DMS153 treated with DMSO at 0.1 percent for 48 hours (cell line): Measurements from ENCODE around the gene GTF2A1L.
"Not testable (repeated sequence)": the region's sequence is repeated elsewhere in the genome, so short reads cannot be mapped to it uniquely, and the experiment has no call there.

ENCODE experiments used
- DNase-seq: peaks from one replicate; lab custom pipeline; 2025; ENCODE audit not compliant: unreplicated experiment; lab: John Stamatoyannopoulos, UW

Gene GTF2A1L, protein sequence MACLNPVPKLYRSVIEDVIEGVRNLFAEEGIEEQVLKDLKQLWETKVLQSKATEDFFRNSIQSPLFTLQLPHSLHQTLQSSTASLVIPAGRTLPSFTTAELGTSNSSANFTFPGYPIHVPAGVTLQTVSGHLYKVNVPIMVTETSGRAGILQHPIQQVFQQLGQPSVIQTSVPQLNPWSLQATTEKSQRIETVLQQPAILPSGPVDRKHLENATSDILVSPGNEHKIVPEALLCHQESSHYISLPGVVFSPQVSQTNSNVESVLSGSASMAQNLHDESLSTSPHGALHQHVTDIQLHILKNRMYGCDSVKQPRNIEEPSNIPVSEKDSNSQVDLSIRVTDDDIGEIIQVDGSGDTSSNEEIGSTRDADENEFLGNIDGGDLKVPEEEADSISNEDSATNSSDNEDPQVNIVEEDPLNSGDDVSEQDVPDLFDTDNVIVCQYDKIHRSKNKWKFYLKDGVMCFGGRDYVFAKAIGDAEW

DNA sequence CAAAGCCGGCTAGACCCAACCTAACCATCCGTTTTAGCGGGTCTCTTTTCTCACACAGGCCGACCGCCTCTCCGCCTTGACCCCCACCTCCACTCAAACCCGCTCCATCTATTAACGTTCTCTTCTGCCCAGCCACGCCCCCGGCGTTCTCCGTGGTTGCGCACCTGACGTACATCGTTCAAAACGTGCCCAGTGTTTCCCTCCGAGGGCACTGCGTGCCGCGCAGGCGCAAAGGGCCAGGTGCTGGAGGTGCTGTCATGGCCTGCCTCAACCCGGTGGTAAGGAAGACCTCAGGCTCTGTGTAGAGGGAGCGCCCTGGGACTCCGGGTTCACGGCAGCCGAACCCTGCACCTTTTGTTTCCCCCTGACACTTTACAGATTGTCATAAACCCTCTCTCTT is at the start of gene GTF2A1L:
Gene GTF2A1L, plus strand, starts transcription at position 239 of the 400 bp plus-strand sequence. Its CDS starts 19 bp downstream, at position 258.
- DNase-seq = no peak

GRCh38 chr2:48568547-48568946 is 49.1 kb upstream of the GTF2A1L start:
- DNase-seq = no peak

GRCh38 chr2:48569433-48569832 is 48.2 kb upstream of the GTF2A1L start:
- DNase-seq = no peak

GRCh38 chr2:48572816-48573215 is 44.8 kb upstream of the GTF2A1L start:
- DNase-seq = no peak

DNA sequence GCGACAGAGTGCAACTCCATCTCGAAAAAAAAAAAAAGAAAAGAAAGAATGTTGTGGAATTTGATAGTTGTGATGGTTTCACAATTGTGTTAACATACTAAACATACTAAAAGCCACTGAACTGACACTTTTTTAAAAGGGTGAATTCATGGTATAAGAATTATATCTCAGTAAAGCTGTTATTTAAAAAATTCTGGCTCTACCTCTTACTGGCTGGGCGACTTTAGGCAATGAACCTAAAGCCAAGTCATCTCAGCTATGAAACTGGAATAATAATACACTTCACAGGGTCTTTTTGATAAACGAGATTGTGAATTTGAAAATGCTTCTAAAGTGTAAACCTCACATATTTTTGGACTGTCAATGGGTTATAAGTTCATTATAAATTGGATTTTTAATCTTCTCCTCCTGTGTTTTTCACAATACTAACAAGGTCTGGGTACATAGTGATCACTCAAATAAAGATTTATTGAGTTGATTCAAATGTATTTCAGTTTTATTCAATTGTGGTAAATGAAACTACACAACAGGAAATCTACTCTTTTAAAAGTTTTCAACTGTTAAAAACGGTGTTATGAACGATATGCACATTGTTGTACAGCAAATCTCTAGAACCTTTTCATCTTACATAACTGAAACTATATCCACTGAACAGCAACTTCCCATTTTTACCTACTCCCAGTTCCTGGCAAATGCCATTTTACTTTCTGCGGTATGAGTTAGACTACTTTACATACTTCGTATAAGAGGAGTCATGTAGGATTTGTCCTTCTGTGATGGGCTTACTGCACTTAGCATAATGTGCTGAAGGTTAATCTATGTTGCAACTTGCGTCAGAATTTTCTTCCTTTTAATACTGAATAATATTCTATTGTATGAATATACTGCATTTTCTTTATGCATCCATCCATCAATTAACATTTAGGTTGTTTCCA is 43.0 kb upstream of the GTF2A1L start:
- DNase-seq = no peak

- no peak for DNase-seq
Observed at GRCh38 chr2:48578313-48578712, 39.3 kb upstream of the GTF2A1L start.

GRCh38 chr2:48583961-48584360 is 33.7 kb upstream of the GTF2A1L start:
- DNase-seq = no peak

DNA sequence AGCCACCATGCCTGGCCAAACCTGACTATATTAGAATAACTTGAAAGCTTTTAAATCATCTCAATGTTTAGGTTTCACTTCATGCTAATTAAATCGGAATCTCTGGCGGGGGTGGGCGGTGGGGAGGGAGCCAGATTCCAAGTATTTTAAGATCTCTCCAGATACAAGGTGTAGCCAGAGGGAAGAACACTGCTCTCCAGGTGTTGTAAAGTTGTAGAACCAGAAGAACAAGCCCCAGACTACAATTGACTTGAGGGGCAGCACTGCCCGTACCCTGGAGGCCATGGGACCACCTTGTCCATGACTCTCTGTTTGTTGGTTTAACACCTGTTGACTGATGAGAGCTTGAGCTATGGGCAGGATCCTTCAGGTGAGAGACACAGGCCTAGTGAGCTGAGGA is 33.1 kb upstream of the GTF2A1L start:
- DNase-seq = no peak

GRCh38 chr2:48586433-48586832 is 31.2 kb upstream of the GTF2A1L start:
- no peak for DNase-seq

GRCh38 chr2:48587560-48587959 is 30.1 kb upstream of the GTF2A1L start:
- no peak for DNase-seq

DNA sequence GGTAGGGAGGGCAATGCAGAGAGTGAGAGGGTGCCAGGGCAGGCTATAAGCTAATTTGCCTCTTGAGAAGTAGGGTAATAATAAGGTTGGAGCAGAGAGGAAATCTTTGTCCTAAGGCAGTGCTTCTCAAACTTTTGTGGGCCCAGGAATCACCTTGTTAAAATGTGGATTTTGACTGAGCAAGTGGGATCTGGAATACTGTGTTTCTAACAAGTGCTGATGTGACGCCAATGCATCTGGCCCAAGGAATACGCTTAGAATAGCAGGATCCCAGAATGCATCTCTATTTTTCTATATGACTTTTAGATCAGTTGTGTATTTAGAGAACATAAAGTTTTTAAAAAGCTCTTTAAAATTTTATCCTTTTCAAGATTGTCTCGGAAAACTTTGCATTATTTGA is 29.7 kb upstream of the GTF2A1L start:
- DNase-seq = no peak

GRCh38 chr2:48588745-48589144 is 28.9 kb upstream of the GTF2A1L start:
- no peak for DNase-seq

- DNase-seq = peak; percentile 29
Observed at GRCh38 chr2:48589170-48589767, 28.4 kb upstream of the GTF2A1L start.

DNA sequence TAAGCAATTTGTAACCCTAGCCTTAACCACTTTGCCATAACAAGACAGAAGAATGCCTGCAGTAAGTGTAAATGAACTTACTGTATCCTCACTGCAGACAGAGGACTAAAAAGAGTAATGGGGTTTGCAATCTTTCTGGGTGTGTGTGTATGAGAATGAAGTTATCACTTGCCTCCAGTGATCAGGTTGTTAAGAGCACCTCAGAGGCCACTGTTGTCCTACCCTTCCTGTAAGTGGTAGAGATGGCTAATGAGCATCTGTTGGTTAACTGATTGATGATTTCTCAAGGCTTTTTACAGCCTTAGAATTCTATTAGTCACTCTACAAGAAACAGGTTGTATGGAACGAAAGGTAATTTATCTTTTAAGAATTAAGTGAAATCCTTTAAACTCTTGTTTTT is 27.6 kb upstream of the GTF2A1L start:
- DNase-seq = no peak

DNA sequence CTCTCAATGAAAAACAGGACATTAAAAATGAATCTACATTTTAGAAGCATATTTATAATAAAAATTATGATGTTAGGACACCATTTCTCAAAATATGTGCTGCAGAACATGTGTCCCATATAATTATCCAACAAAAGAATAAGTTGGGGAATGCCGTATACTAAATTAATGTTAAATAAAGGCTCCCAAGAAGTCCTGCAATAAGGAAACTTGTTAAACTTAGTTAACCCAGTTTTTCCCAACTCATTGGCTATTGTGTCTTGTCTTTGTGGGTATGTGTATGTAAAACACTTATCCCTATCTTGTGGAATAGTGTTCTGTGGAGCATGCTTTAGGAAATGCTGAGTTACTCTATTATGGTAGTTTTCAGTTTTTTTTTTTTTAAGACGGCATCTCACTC is 25.6 kb upstream of the GTF2A1L start:
- no peak for DNase-seq

GRCh38 chr2:48596751-48597150 is 20.9 kb upstream of the GTF2A1L start:
- DNase-seq = not testable (repeated sequence)

DNA sequence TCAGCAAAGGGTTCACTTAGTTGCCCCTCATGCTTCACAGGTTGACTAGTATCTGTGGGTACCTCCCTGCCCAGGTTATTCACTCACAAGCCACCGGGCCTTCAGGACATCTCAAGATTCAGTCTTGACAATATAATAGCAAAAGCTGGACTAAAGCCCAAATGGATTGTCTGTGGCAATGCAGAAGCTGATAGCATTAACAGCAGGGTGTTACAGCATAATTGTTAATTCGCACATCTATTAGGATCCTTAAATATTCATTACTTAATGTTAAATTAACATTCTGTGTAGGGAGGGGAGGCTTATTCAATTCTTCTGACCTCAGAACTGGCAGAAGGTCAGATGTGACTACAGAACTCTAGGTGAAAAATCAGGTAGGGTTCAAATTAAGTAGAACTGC is 20.2 kb upstream of the GTF2A1L start:
- no peak for DNase-seq

DNA sequence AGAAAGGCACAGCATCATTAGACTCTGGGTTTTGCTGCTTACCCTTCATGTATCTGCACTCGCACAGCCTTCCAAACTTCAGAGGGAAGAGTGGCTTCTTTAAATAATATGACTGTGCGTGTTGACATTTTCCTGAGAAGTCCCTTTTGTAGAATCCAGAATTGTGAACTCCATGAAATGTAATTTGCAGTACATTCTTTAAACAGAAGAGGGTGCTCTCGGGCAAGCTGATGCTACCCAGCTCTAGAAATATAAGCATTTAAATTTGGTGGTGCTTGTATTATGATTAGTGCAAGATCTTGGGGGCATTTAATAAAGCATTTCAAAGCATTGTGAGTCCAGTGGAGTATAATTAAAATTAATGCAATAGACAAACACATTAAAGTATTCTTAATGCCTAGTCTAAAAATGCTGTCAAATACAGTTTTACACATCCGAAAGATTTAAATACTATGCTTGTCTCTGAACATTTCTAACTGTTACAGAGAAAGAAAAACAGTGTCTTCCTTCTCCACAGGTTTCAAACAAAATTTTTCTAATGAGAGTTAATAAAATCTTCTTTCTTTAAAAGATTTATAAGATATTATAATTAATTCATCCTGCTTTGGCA is 17.3 kb upstream of the GTF2A1L start:
- DNase-seq = peak; percentile 24

- DNase-seq = no peak
Observed at GRCh38 chr2:48600917-48601316, 16.7 kb upstream of the GTF2A1L start.

DNA sequence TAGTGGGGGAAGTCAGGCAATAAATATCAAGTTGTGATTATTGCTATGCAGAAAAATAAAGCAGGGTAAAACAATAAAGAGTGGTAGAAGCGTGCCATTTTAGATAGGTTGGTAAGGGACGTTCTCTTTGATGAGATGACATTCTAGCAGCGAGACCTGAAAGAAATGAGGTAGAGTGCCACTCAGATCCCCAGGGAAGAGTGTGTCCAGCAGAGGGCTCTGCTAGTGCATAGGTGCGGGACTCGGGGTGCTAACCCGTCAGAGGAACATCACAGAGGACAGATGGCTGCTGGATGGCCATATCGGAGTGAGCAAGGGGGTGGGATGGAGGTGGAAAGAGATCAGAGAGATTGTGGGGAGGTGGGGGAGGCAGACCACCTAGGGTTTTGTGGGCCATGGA is 16.3 kb upstream of the GTF2A1L start:
- peak; percentile 22 for DNase-seq
